Ovary (tissue), 9 donors: ENCODE results near the gene NUDT6. TPM values are rescaled to one million over a fixed set of nuclear protein-coding genes. Genes with fewer than 3 reads are reported as not detected.
"Not testable (repeated sequence)": the region's sequence is repeated elsewhere in the genome, so short reads cannot be mapped to it uniquely, and the experiment has no call there.

Experiments used
- DNase-seq, 5 donors: peaks; one replicate each; pipeline ENCODE4 v3.0.0-alpha.2; 2019 to 2020
- H3K27ac ChIP-seq, 2 donors: fragments of 200-600 bp; one replicate each; pipeline versions ENCODE4 v1.5.1 to v1.8.0; 2019 to 2022
- H3K27me3 ChIP-seq: fragments of 200-600 bp; one replicate; pipeline ENCODE4 v1.8.0; 2022
- H3K36me3 ChIP-seq: fragments of 200-600 bp; sonication (generic); one replicate; pipeline ENCODE4 v1.5.1; 2019
- H3K4me1 ChIP-seq: one replicate; pipeline ENCODE4 v1.8.1; 2013; ENCODE audit warnings: mild to moderate bottlenecking, moderate library complexity; ENCODE audit not compliant: insufficient read depth
- H3K4me3 ChIP-seq: fragments of 200-600 bp; sonication (generic); one replicate; pipeline ENCODE4 v1.5.1; 2017
- H3K9me3 ChIP-seq, 2 donors: fragments of 200-600 bp in 1 of 2; sonication (generic) in 1 of 2; one replicate each; pipeline versions ENCODE4 v1.5.1 to v1.8.1; 2013 to 2019; ENCODE audit warnings: mild to moderate bottlenecking in 1 of 2, moderate library complexity in 1 of 2
- CTCF ChIP-seq, 3 donors: fragments of 450-650 bp in 2 of 3; fragments of 200-600 bp in 1 of 3; IDR thresholded peaks; one replicate each; pipeline versions ENCODE4 v1.5.1 to v1.8.0; 2016 to 2022; ENCODE audit warnings: antibody characterized with exemption in 3 of 3, mild to moderate bottlenecking in 1 of 3
- EP300 ChIP-seq: sonication (generic); formaldehyde crosslinking; IDR thresholded peaks from one replicate; pipeline ENCODE4 v1.6.1; 2017; ENCODE audit warnings: antibody characterized with exemption
- POLR2A ChIP-seq: fragments of 450-650 bp; IDR thresholded peaks from one replicate; pipeline ENCODE4 v1.6.1; 2017; ENCODE audit warnings: antibody characterized with exemption, mild to moderate bottlenecking, moderate library complexity
- WGBS, 3 donors: extraction: QIAGEN DNeasy Blood & Tissue Kit in 1 of 3; methylation state at CpG; one replicate each; pipeline versions ENCODE4 v1.1.5 to v1.1.7; 2013 to 2017; 5-methylcytosine and 5-hydroxymethylcytosine counted together
- intact Hi-C, 4 donors: fragments of 100-400 bp; cut with DNase I; formaldehyde crosslinking; loops; one replicate each; pipeline versions ENCODE4 v1.11.0 to v1.15.1; 2022 to 2023
- polyA plus RNA-seq, 2 donors: library from polyadenylated mRNA; stranded (reverse); fragments of 200-250 nt in 1 of 2; fragments of 350-450 nt in 1 of 2; fragmentation: Illumina TruSeq in 1 of 2; extraction: RNeasy Lipid Tissue Mini Kit (QIAGEN cat#74804) in 1 of 2; gene quantifications; one replicate each; pipeline ENCODE4 v1.2.3, GENCODE V29; 2013 to 2014
- total RNA-seq, 7 donors: library from RNA; depleted of rRNA in 2 of 7; stranded (reverse); fragments of >200 nt in 2 of 7; fragmentation: NEBNext Ultra II Directional in 3 of 7; extraction: Animal tissue kit (Norgen Biotek cat#: 25700) in 3 of 7; gene quantifications; one replicate each; pipeline versions ENCODE4 v1.1.0 to v1.2.4, GENCODE V29; 2016 to 2023
- donor health status: DM: no; HTN: no; CAD: no; lungs with moderate emphysema.
- donor health status: DM: no; HTN: no; CAD: no.
- donor health status: Bipolar disorder and iron deficiency.
- donor health status: DM: yes; HTN: yes; CAD: no.
- donor health status: DM: no; HTN: no; CAD: no.
- donor health status: DM: yes; HTN: yes; CAD: no.

NUDT6 gene
- total and polyA plus RNA-seq, 9 donors: 4.6 to 8.1 (median 5.7) TPM

- H3K27me3 ChIP-seq: no peaks in the 10 kb centered on the region
- DNase-seq: no peak
- H3K4me3 ChIP-seq: no peak overlapping the region
- no peaks in the 10 kb centered on the region for H3K4me1 ChIP-seq
- TF ChIP-seq POLR2A: no peak
- no peaks in the 10 kb centered on the region for H3K9me3 ChIP-seq
- H3K36me3 ChIP-seq: no peaks in the 10 kb centered on the region
- H3K27ac ChIP-seq: no peak overlapping the region
- intact Hi-C loops: no loop called here
These were observed 43.4 kb downstream of the NUDT6 start for GRCh38 chr4:122879001-122879400.

DNA sequence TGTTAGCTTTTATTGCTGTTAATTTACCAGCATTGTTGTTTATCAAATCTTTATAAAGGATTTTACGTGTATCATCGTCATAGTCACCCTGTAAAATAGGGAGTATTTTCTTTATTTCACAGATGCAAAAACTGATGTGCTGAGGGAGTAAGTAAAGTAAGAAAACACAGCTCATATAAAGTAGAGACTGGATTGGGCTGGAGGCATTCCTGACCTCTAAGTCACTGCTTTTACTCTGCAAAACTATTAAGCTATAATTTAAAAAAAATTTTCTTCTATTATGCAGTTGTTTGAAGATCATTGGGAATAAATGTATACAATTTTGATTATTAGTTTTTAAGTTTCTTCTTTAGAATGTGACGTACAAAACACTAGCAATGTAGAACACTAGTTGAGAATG is 45.9 kb downstream of the NUDT6 start:
- no peaks in the 10 kb centered on the region for H3K36me3 ChIP-seq
- peaks cover 2% of the 10 kb centered on the region for H3K4me1 ChIP-seq
- no peaks in the 10 kb centered on the region for H3K9me3 ChIP-seq
- no peak overlapping the region for H3K4me3 ChIP-seq
- WGBS, 3 donors: 81 to 87% (median 86%) methylated on average over 3 of the region's 3 CpGs
- H3K27me3 ChIP-seq: no peaks in the 10 kb centered on the region
- TF ChIP-seq POLR2A (no peak), CTCF (IDR thresholded peaks at IDR 0.05) (no peak), EP300 (no peak)
- H3K27ac ChIP-seq: no peak overlapping the region
- intact Hi-C loops: no loop called here
- DNase-seq: no peak

DNA sequence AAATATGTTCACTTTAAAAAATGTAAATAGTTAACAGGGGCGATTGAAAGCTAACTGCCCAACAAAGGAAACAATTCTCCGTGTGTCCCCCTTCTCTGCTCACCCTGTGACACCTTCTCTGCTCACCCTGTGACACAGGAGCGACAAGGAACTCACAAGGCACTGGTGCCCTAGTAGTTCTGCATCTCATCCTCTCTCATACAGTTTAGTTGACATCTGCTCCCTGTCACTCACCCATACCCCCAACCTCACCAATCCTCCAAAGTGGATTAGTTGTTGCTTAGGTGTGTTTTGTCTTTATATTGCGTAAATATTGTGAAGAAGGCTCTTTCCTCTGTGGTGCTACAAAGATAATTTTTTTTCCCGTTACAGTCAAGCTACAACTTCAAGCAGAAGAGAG is 46.4 kb downstream of the NUDT6 start:
- no peaks in the 10 kb centered on the region for H3K27me3 ChIP-seq
- H3K27ac ChIP-seq: no peak overlapping the region
- H3K9me3 ChIP-seq: no peaks in the 10 kb centered on the region
- TF ChIP-seq POLR2A (no peak), EP300 (no peak), CTCF (IDR thresholded peaks at IDR 0.05) (no peak)
- 55 to 63% (median 61%) methylated on average over 5 of the region's 5 CpGs for WGBS, 3 donors
- intact Hi-C loops: no loop called here
- H3K4me3 ChIP-seq: no peak overlapping the region
- H3K4me1 ChIP-seq: peaks cover 2% of the 10 kb centered on the region
- no peak for DNase-seq
- H3K36me3 ChIP-seq: no peaks in the 10 kb centered on the region

GRCh38 chr4:122873821-122874593 is 48.4 kb downstream of the NUDT6 start:
- intact Hi-C loops: no loop called here
- Histone ChIP-seq H3K4me3 (no peak overlapping the region), H3K4me1 (peaks cover 2% of the 10 kb centered on the region), H3K36me3 (no peaks in the 10 kb centered on the region), H3K27me3 (no peaks in the 10 kb centered on the region), H3K9me3 (no peaks in the 10 kb centered on the region), H3K27ac (no peak overlapping the region)
- WGBS, 3 donors: 45 to 50% (median 50%) methylated on average over 4 of the region's 4 CpGs
- TF ChIP-seq EP300 (no peak), CTCF (IDR thresholded peaks at IDR 0.05) (no peak), POLR2A (no peak)
- DNase-seq: no peak

GRCh38 chr4:122873146-122873545 is 49.3 kb downstream of the NUDT6 start:
- no peak overlapping the region for H3K27ac ChIP-seq
- no peaks in the 10 kb centered on the region for H3K36me3 ChIP-seq
- WGBS, 3 donors: 76 to 94% (median 84%) methylated on average over 1 of the region's 1 CpG
- peaks cover 2% of the 10 kb centered on the region for H3K4me1 ChIP-seq
- no peaks in the 10 kb centered on the region for H3K27me3 ChIP-seq
- no peak for DNase-seq
- H3K9me3 ChIP-seq: no peaks in the 10 kb centered on the region
- no peak overlapping the region for H3K4me3 ChIP-seq
- intact Hi-C loops: no loop called here
- TF ChIP-seq POLR2A: no peak

- H3K4me1 ChIP-seq, H3K27ac ChIP-seq, H3K36me3 ChIP-seq, DNase-seq, H3K4me3 ChIP-seq, intact Hi-C loops, H3K27me3 ChIP-seq, H3K9me3 ChIP-seq: not testable (repeated sequence)
- WGBS, 3 donors: 95 to 98% (median 97%) methylated on average over 3 of the region's 3 CpGs
These were observed 54.2 kb downstream of the NUDT6 start for GRCh38 chr4:122868235-122868634.
